Fibroblast of lung (primary cell): Measurements from ENCODE around the gene SIGMAR1. TPM values are rescaled to one million over a fixed set of nuclear protein-coding genes. Genes with fewer than 3 reads are reported as not detected.
A peak's percentile ranks its signal among the peaks of the same experiment; 100 is the strongest.

Source experiments
- DNase-seq, 2 donors: peaks; one replicate each; pipeline versions ENCODE4 v3.0.0 to v3.0.0-alpha.2; 2010; ENCODE audit warnings: low read depth in 2 of 2
- H2AFZ ChIP-seq: 2 replicates; pipeline ENCODE4 v1.5.1; 2012; ENCODE audit warnings: low read length, control low read depth, inconsistent platforms
- H3K27ac ChIP-seq: 2 replicates; pipeline ENCODE4 v1.5.1; 2011; ENCODE audit warnings: low read length, control low read depth; ENCODE audit not compliant: insufficient read depth
- H3K27me3 ChIP-seq: 2 replicates; pipeline ENCODE4 v1.5.1; 2011; ENCODE audit warnings: mild to moderate bottlenecking, low read length; ENCODE audit not compliant: control insufficient read depth, insufficient read depth
- H3K36me3 ChIP-seq: 2 replicates; pipeline ENCODE4 v1.5.1; 2011; ENCODE audit warnings: low read length; ENCODE audit not compliant: control insufficient read depth, insufficient read depth
- H3K4me1 ChIP-seq: 2 replicates; pipeline ENCODE4 v1.5.1; 2011; ENCODE audit warnings: low read length; ENCODE audit not compliant: control insufficient read depth, insufficient read depth; ENCODE audit errors: extremely low read depth
- H3K4me2 ChIP-seq: 2 replicates; pipeline ENCODE4 v1.5.1; 2011; ENCODE audit warnings: low read length, control low read depth; ENCODE audit not compliant: insufficient read depth; ENCODE audit errors: extremely low read depth
- H3K4me3 ChIP-seq, 4 experiments: fragments of 200-600 bp in 1 of 4; sonication (generic) in 1 of 4; replicated peaks in 1 of 4; 2 replicates each; pipeline ENCODE4 v1.5.1; 2011 to 2016; ENCODE audit warnings: low read length in 4 of 4, low read depth in 3 of 4, mild to moderate bottlenecking in 3 of 4, control low read depth in 2 of 4, inconsistent platforms in 1 of 4, mixed read lengths in 1 of 4; ENCODE audit not compliant: insufficient read depth in 1 of 4; ENCODE audit errors: control extremely low read depth in 1 of 4
- H3K79me2 ChIP-seq: 2 replicates; pipeline ENCODE4 v1.5.1; 2012; ENCODE audit warnings: mild to moderate bottlenecking, low read length, inconsistent platforms; ENCODE audit not compliant: control insufficient read depth, insufficient read depth
- H3K9ac ChIP-seq: 2 replicates; pipeline ENCODE4 v1.5.1; 2011; ENCODE audit warnings: mild to moderate bottlenecking, low read length, control low read depth; ENCODE audit not compliant: insufficient read depth
- H3K9me3 ChIP-seq: 2 replicates; pipeline ENCODE4 v1.5.1; 2012; ENCODE audit warnings: low read depth, low read length; ENCODE audit not compliant: control insufficient read depth, insufficient read depth
- H4K20me1 ChIP-seq: 2 replicates; pipeline ENCODE4 v1.5.1; 2011; ENCODE audit warnings: low read length; ENCODE audit not compliant: control insufficient read depth, insufficient read depth; ENCODE audit errors: extremely low read depth
- EZH2 ChIP-seq: IDR thresholded peaks from 2 replicates; pipeline ENCODE4 v1.5.1; 2012; ENCODE audit warnings: low read length, control low read depth, mild to moderate bottlenecking; ENCODE audit errors: missing control alignments
- polyA minus RNA-seq: library from RNA; depleted of rRNA, polyadenylated mRNA; stranded (reverse); fragments of >200 nt; gene quantifications from 2 replicates; pipeline ENCODE4 v1.2.3, GENCODE V29; 2011; ENCODE audit warnings: low replicate concordance
- polyA plus RNA-seq, 2 donors: library from polyadenylated mRNA; depleted of rRNA in 1 of 2; stranded (reverse) in 1 of 2; unstranded in 1 of 2; fragments of >200 nt; gene quantifications; 2 replicates each; pipeline ENCODE4 v1.2.1, GENCODE V29; 2011 to 2012; ENCODE audit warnings: missing spikeins in 1 of 2
- total RNA-seq: library from RNA; depleted of rRNA; stranded (reverse); fragments of >200 nt; gene quantifications from 2 replicates; pipeline ENCODE4 v1.2.1, GENCODE V29; 2014
- TF ChIP-seq, protein P1 (sequence below), 2 donors: IDR thresholded peaks in 1 of 2; conservative IDR thresholded peaks in 1 of 2; 1 replicate in 1 of 2; 2 replicates in 1 of 2; pipeline ENCODE4 v1.5.1; 2011 to 2012; ENCODE audit warnings: low read length in 2 of 2, control low read depth in 1 of 2, inconsistent platforms in 1 of 2, low read depth in 1 of 2, mild to moderate bottlenecking in 1 of 2

Gene SIGMAR1
- total RNA-seq (23.4 and 52.5 TPM in 2 replicates), polyA plus RNA-seq (61.2 and 87.2 TPM in 2 replicates), polyA minus RNA-seq (114 and 160 TPM in 2 replicates)
- polyA plus RNA-seq (2012) = 90.1 and 133 TPM in 2 replicates

DNA sequence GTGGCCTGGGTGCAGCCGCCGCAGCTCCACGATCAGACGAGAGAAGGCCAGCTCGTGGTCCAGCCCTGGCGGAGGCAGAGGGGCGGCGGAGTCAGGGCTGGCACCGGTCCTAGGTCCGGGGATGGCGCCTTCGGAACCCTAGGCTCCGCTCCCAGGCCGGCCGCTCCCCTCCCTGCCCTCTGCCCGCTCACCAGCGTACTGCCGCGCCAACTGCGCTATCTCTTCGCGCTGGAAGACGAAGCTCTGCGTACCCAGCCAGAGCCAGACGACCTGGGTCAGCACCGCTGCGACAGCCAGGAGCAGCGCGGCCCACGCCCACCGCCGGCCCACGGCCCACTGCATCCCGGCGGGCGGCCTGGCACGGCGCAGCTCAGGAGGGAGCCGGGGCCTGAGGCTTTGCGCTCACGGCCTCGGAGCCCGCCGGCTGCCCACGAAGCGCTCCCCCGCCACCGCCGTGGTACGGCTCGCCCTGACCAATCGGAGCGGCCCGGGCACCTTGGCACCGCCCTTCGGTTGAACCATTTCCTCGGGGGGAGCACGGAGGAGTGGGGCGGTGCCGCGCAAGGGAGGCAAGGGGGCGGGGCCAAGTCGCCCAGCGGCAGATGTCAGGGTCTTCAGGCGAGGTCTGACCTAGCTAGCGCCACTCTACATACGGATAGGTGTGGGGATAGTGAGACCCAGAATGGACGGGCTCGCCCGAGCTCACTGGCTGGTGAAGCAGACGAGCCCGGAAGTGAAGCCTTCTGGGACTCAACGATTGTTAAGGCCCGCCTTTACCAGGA lies at the start of gene SIGMAR1:
Gene SIGMAR1, minus strand, starts transcription at position 432 of the 782 bp plus-strand sequence. Its CDS starts 90 bp downstream, at position 342.
- Histone ChIP-seq H3K79me2 (peaks cover 19% of the 10 kb centered on the region), H3K36me3 (peaks cover 2% of the 10 kb centered on the region), H2AFZ (peak within 1 kb of the TSS; percentile 89), H3K27me3 (no peaks in the 10 kb centered on the region), H3K9ac (peak within 1 kb of the TSS; percentile 77), H3K4me1 (peaks cover 13% of the 10 kb centered on the region), H3K27ac (peak within 1 kb of the TSS; percentile 71), H3K9me3 (no peaks in the 10 kb centered on the region), H3K4me3 (peak within 1 kb of the TSS; percentile 77 to 94 (median 87)), H3K4me2 (peak within 1 kb of the TSS; percentile 99), H4K20me1 (no peaks in the 10 kb centered on the region)
- peak; percentile 92 to 93 for DNase-seq
- no peak for TF ChIP-seq EZH2
- TF ChIP-seq, protein P1, sequence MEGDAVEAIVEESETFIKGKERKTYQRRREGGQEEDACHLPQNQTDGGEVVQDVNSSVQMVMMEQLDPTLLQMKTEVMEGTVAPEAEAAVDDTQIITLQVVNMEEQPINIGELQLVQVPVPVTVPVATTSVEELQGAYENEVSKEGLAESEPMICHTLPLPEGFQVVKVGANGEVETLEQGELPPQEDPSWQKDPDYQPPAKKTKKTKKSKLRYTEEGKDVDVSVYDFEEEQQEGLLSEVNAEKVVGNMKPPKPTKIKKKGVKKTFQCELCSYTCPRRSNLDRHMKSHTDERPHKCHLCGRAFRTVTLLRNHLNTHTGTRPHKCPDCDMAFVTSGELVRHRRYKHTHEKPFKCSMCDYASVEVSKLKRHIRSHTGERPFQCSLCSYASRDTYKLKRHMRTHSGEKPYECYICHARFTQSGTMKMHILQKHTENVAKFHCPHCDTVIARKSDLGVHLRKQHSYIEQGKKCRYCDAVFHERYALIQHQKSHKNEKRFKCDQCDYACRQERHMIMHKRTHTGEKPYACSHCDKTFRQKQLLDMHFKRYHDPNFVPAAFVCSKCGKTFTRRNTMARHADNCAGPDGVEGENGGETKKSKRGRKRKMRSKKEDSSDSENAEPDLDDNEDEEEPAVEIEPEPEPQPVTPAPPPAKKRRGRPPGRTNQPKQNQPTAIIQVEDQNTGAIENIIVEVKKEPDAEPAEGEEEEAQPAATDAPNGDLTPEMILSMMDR (conservative IDR thresholded peaks at IDR 0.05 in 1 of 2, IDR thresholded peaks at IDR 0.05 in 1 of 2; ENCODE audit: low read depth in 1 of 2, low read length in 2 of 2) = no peak

DNA sequence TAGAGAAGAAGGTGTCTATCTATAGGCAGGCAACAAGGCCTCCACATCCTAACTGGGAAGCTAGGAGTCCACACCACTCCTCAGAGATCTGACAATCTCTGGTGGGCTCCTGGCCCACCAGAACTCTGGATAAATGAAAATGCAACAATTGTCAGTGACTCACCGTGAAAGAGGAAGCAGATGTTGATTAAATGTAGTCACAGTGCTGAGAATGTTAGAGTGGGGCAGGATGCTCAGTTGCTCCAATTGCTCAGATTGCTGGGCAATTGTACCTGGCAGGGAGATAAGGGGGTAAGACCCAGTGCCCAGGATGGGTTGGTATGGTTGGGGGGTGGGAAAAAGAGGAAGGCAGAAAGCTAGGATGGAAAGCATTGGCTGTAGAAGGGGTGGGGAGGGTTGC lies 49.1 kb upstream of the SIGMAR1 start:
- DNase-seq = no peak
- Histone ChIP-seq H4K20me1 (no peaks in the 10 kb centered on the region), H3K36me3 (no peaks in the 10 kb centered on the region), H3K4me1 (no peaks in the 10 kb centered on the region), H3K4me2 (no peak overlapping the region), H2AFZ (no peak overlapping the region), H3K79me2 (no peaks in the 10 kb centered on the region), H3K9ac (no peak overlapping the region), H3K9me3 (no peaks in the 10 kb centered on the region), H3K27me3 (no peaks in the 10 kb centered on the region), H3K4me3 (no peak overlapping the region), H3K27ac (no peak overlapping the region)
- TF ChIP-seq, protein P1 (conservative IDR thresholded peaks at IDR 0.05 in 1 of 2, IDR thresholded peaks at IDR 0.05 in 1 of 2; ENCODE audit: low read depth in 1 of 2, low read length in 2 of 2) = no peak
- no peak for TF ChIP-seq EZH2

DNA sequence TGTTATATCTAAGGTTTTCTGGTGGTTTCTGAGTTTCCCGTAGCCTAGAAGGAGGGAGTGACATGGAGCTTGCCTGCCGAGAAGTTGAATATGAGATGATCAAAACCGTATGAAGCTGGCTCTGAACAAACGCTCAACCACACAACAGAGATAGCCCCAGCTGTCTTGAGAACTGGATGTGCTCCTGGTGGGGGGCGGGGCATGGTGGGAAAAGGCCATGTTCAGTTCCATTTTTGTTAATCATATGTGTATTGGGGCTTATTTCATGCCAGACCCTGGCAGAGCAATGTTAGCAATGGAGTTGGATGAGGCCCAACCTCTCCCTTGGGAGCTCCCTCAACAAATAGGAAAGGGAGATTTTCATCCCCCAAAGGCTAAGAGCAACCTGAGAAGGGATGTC lies 48.6 kb upstream of the SIGMAR1 start:
- no peaks in the 10 kb centered on the region for H3K79me2 ChIP-seq
- H2AFZ ChIP-seq = no peak overlapping the region
- H3K4me3 ChIP-seq = no peak overlapping the region
- H3K27me3 ChIP-seq = no peaks in the 10 kb centered on the region
- no peaks in the 10 kb centered on the region for H3K9me3 ChIP-seq
- TF ChIP-seq, protein P1 (conservative IDR thresholded peaks at IDR 0.05 in 1 of 2, IDR thresholded peaks at IDR 0.05 in 1 of 2; ENCODE audit: low read depth in 1 of 2, low read length in 2 of 2) = no peak
- no peak for TF ChIP-seq EZH2
- no peak overlapping the region for H3K4me2 ChIP-seq
- H3K9ac ChIP-seq = no peak overlapping the region
- H3K4me1 ChIP-seq = no peaks in the 10 kb centered on the region
- no peak overlapping the region for H3K27ac ChIP-seq
- DNase-seq = no peak
- H4K20me1 ChIP-seq = no peaks in the 10 kb centered on the region
- no peaks in the 10 kb centered on the region for H3K36me3 ChIP-seq
